WTC11 (cell line): ENCODE results near the gene MFSD1. TPM values are rescaled to one million over a fixed set of nuclear protein-coding genes. Genes with fewer than 3 reads are reported as not detected.

ENCODE experiments used
- ATAC-seq: fragments of 200-7000 bp; cut with Tn5 transposase; 2 replicates; pipeline ENCODE4 v1.10.0; 2021; ENCODE audit warnings: mild to moderate bottlenecking, moderate library complexity
- CTCF ChIA-PET: fragments of 300-600 bp; sonication (Branson Sonifier 250); formaldehyde crosslinking; loops from one replicate; lab custom pipeline; 2021; ENCODE audit warnings: antibody characterized with exemption; lab: Charles Lee
- POLR2A ChIA-PET: fragments of 350-600 bp; sonication (Branson Sonifier 250); formaldehyde crosslinking; loops from one replicate; lab custom pipeline; 2021; ENCODE audit warnings: antibody characterized with exemption; lab: Charles Lee
- DNase-seq: peaks from one replicate; pipeline ENCODE4 v3.0.0; 2021; ENCODE audit warnings: low spot score
- H3K27ac Mint-ChIP-seq: 2 replicates; pipeline ENCODE4 v1.8.0; 2021; ENCODE audit warnings: mixed read lengths
- H3K27me3 Mint-ChIP-seq: 2 replicates; pipeline ENCODE4 v1.8.0; 2021; ENCODE audit warnings: low read depth, mild to moderate bottlenecking, moderate library complexity, mixed read lengths
- H3K36me3 Mint-ChIP-seq: 2 replicates; pipeline ENCODE4 v1.8.0; 2021; ENCODE audit warnings: mixed read lengths
- H3K4me1 Mint-ChIP-seq: 2 replicates; pipeline ENCODE4 v1.8.0; 2022; ENCODE audit warnings: mixed read lengths
- H3K4me3 Mint-ChIP-seq: 2 replicates; pipeline ENCODE4 v1.8.0; 2021; ENCODE audit warnings: mild to moderate bottlenecking, moderate library complexity, mixed read lengths
- H3K9me3 Mint-ChIP-seq: 2 replicates; pipeline ENCODE4 v1.8.0; 2021; ENCODE audit warnings: mixed read lengths
- AFF4 ChIP-seq: sonication (generic); formaldehyde crosslinking; IDR thresholded peaks from 2 replicates; pipeline ENCODE4 v1.8.1; 2023; ENCODE audit warnings: mild to moderate bottlenecking, missing genetic modification reagents, borderline replicate concordance
- ARID4B ChIP-seq: sonication (generic); formaldehyde crosslinking; IDR thresholded peaks from 2 replicates; pipeline ENCODE4 v1.8.0; 2023; ENCODE audit warnings: missing genetic modification reagents, mild to moderate bottlenecking, borderline replicate concordance
- CBFB ChIP-seq: sonication (generic); formaldehyde crosslinking; IDR thresholded peaks from 2 replicates; pipeline ENCODE4 v1.8.1; 2022; ENCODE audit warnings: mild to moderate bottlenecking, low read depth, missing genetic modification reagents
- E2F5 ChIP-seq: sonication (generic); formaldehyde crosslinking; IDR thresholded peaks from 2 replicates; pipeline ENCODE4 v1.8.1; 2022; ENCODE audit warnings: mild to moderate bottlenecking, moderate library complexity, missing genetic modification reagents
- FOXP4 ChIP-seq: sonication (generic); formaldehyde crosslinking; IDR thresholded peaks from 2 replicates; pipeline ENCODE4 v1.8.0; 2022; ENCODE audit warnings: mild to moderate bottlenecking, missing genetic modification reagents
- IRF1 ChIP-seq: sonication (generic); formaldehyde crosslinking; IDR thresholded peaks from 2 replicates; pipeline ENCODE4 v1.8.0; 2023; ENCODE audit warnings: missing genetic modification reagents
- KAT7 ChIP-seq: sonication (generic); formaldehyde crosslinking; IDR thresholded peaks from 2 replicates; pipeline ENCODE4 v1.8.1; 2023; ENCODE audit warnings: missing genetic modification reagents, mild to moderate bottlenecking, borderline replicate concordance
- MLX ChIP-seq: sonication (generic); formaldehyde crosslinking; IDR thresholded peaks from 2 replicates; pipeline ENCODE4 v1.8.1; 2023; ENCODE audit warnings: mild to moderate bottlenecking, missing genetic modification reagents, moderate library complexity
- RORB ChIP-seq: fragments of 250-450 bp; sonication (Bioruptor Pico); IDR thresholded peaks from 2 replicates; pipeline ENCODE4 v1.9.0; 2021; ENCODE audit warnings: mild to moderate bottlenecking
- STAT6 ChIP-seq: sonication (generic); formaldehyde crosslinking; conservative IDR thresholded peaks from 2 replicates; pipeline ENCODE4 v1.8.1; 2023; ENCODE audit warnings: mild to moderate bottlenecking, low read depth, missing genetic modification reagents, moderate library complexity
- USF2 ChIP-seq: sonication (generic); formaldehyde crosslinking; IDR thresholded peaks from 2 replicates; pipeline ENCODE4 v1.8.1; 2023; ENCODE audit warnings: mild to moderate bottlenecking, missing genetic modification reagents, moderate library complexity
- ZNF232 ChIP-seq: sonication (generic); formaldehyde crosslinking; IDR thresholded peaks from 2 replicates; pipeline ENCODE4 v1.8.0; 2022; ENCODE audit warnings: mild to moderate bottlenecking, missing genetic modification reagents
- ZNF396 ChIP-seq: fragments of 250-450 bp; sonication (Bioruptor Pico); IDR thresholded peaks from 2 replicates; pipeline ENCODE4 v1.8.0; 2021; ENCODE audit warnings: mild to moderate bottlenecking, moderate library complexity, borderline replicate concordance
- ZNF423 ChIP-seq: fragments of 250-450 bp; sonication (Bioruptor Pico); IDR thresholded peaks from 2 replicates; pipeline ENCODE4 v2.1.2; 2022; ENCODE audit warnings: mild to moderate bottlenecking, moderate library complexity
- ZNF671 ChIP-seq: fragments of 250-450 bp; sonication (Bioruptor Pico); IDR thresholded peaks from 2 replicates; pipeline ENCODE4 v1.8.0; 2021; ENCODE audit warnings: mild to moderate bottlenecking
- ZSCAN18 ChIP-seq: fragments of 250-450 bp; sonication (Bioruptor Pico); IDR thresholded peaks from 2 replicates; pipeline ENCODE4 v2.1.2; 2022; ENCODE audit warnings: mild to moderate bottlenecking, moderate library complexity
- total RNA-seq: library from RNA; stranded (reverse); gene quantifications from 3 replicates; pipeline ENCODE4 v1.2.3, GENCODE V29; 2021

MFSD1 gene
- total RNA-seq, 1 experiment from 2014 or later: 8.2 TPM

GRCh38 chr3:158859362-158859761 lies 57.5 kb downstream of the MFSD1 start (continued):
- no peak for TF ChIP-seq ZSCAN18 (CRISPR knock-in tag)
- no peak for TF ChIP-seq FOXP4 (CRISPR knock-in tag)
- no peak for TF ChIP-seq USF2 (CRISPR knock-in tag)
- TF ChIP-seq ZNF423 (CRISPR knock-in tag): no peak
- no peak for TF ChIP-seq MLX (CRISPR knock-in tag)
- TF ChIP-seq CBFB: no peak
- no peak for TF ChIP-seq KAT7 (CRISPR knock-in tag)

GRCh38 chr3:158863247-158863646 lies 61.4 kb downstream of the MFSD1 start:
- ChIA-PET POLR2A (no interaction called here), CTCF (interaction anchor here (0.7 to 1.1 kb wide), 2 partner anchors 54 to 261 kb away, joined by 3 to 4 read pairs; no protein-coding TSS in a partner anchor)
- Mint-ChIP-seq H3K27me3 (no peaks in the 10 kb centered on the region), H3K36me3 (no peaks in the 10 kb centered on the region), H3K4me3 (no peak overlapping the region), H3K4me1 (no peaks in the 10 kb centered on the region), H3K9me3 (no peaks in the 10 kb centered on the region), H3K27ac (no peak overlapping the region)
- DNase-seq: no peak
- no peak for ATAC-seq
- TF ChIP-seq IRF1 (CRISPR knock-in tag) (no peak), ZNF671 (CRISPR knock-in tag) (no peak), STAT6 (CRISPR knock-in tag) (no peak), RORB (CRISPR knock-in tag) (no peak), ARID4B (CRISPR knock-in tag) (no peak), ZNF396 (no peak), ZSCAN18 (CRISPR knock-in tag) (no peak), ZNF232 (CRISPR knock-in tag) (no peak), AFF4 (no peak), E2F5 (no peak)
